HepG2 (cell line): ENCODE data around the gene ARHGDIA. TPM values are rescaled to one million over a fixed set of nuclear protein-coding genes. Genes with fewer than 3 reads are reported as not detected.

Source experiments
- ATAD3A ChIP-seq: sonication (generic); formaldehyde crosslinking; IDR thresholded peaks from 2 replicates; pipeline ENCODE4 v1.4.0; 2020; ENCODE audit warnings: missing genetic modification reagents
- CHD4 ChIP-seq: fragments of 200-600 bp; sonication (generic); IDR thresholded peaks from 2 replicates; pipeline ENCODE4 v1.7.0; 2017; ENCODE audit warnings: mild to moderate bottlenecking, low read length, borderline replicate concordance
- CSRNP2 ChIP-seq: sonication (generic); formaldehyde crosslinking; conservative IDR thresholded peaks from 2 replicates; pipeline ENCODE4 v1.8.0; 2022; ENCODE audit warnings: low read depth, missing genetic modification reagents
- FOXO1 ChIP-seq: sonication (generic); formaldehyde crosslinking; IDR thresholded peaks from 2 replicates; pipeline ENCODE4 v1.4.0; 2020; ENCODE audit warnings: missing genetic modification reagents
- HIVEP1 ChIP-seq: sonication (generic); formaldehyde crosslinking; IDR thresholded peaks from 2 replicates; pipeline ENCODE4 v1.4.0; 2020; ENCODE audit warnings: mild to moderate bottlenecking, missing genetic modification reagents
- HMGXB4 ChIP-seq, 2 experiments: sonication (generic) in 1 of 2; formaldehyde crosslinking in 1 of 2; IDR thresholded peaks; 2 replicates each; pipeline versions ENCODE4 v1.4.0 to v1.6.1; 2018 to 2020; ENCODE audit warnings: missing genetic modification reagents in 2 of 2, borderline replicate concordance in 1 of 2, low read depth in 1 of 2, mild to moderate bottlenecking in 1 of 2, missing biosample characterization in 1 of 2
- MYC ChIP-seq: sonication (generic); formaldehyde crosslinking; IDR thresholded peaks from 2 replicates; pipeline ENCODE4 v1.9.0; 2021; ENCODE audit warnings: missing genetic modification reagents, borderline replicate concordance
- NCOA2 ChIP-seq: sonication (generic); formaldehyde crosslinking; IDR thresholded peaks from 2 replicates; pipeline ENCODE4 v1.8.0; 2022; ENCODE audit warnings: inconsistent platforms
- PCBP2 ChIP-seq: fragments of 200-400 bp; formaldehyde crosslinking; optimal IDR thresholded peaks from 2 replicates; pipeline ENCODE3; 2018; ENCODE audit warnings: low read length, low read depth; ENCODE audit not compliant: poor library complexity, severe bottlenecking
- SMAD9 ChIP-seq: sonication (generic); formaldehyde crosslinking; IDR thresholded peaks from 2 replicates; pipeline ENCODE4 v1.5.1; 2020; ENCODE audit warnings: mild to moderate bottlenecking, missing genetic modification reagents
- ZBTB25 ChIP-seq: IDR thresholded peaks from 2 replicates; pipeline ENCODE4 v1.6.1; 2018; ENCODE audit warnings: missing genetic modification reagents
- ZBTB8A ChIP-seq: sonication (generic); formaldehyde crosslinking; IDR thresholded peaks from 2 replicates; pipeline ENCODE4 v1.4.0; 2020; ENCODE audit warnings: mild to moderate bottlenecking, low read depth, missing genetic modification reagents, borderline replicate concordance
- ZFP1 ChIP-seq: IDR thresholded peaks from 2 replicates; pipeline ENCODE4 v1.6.1; 2016
- ZMYM3 ChIP-seq: sonication (generic); formaldehyde crosslinking; IDR thresholded peaks from 2 replicates; pipeline ENCODE4 v1.5.1; 2020; ENCODE audit warnings: mild to moderate bottlenecking, missing genetic modification reagents
- ZNF143 ChIP-seq: sonication (generic); formaldehyde crosslinking; IDR thresholded peaks from 2 replicates; pipeline ENCODE4 v1.4.0; 2020; ENCODE audit warnings: missing genetic modification reagents
- ZNF232 ChIP-seq: sonication (generic); formaldehyde crosslinking; IDR thresholded peaks from 2 replicates; pipeline ENCODE4 v1.4.0; 2020; ENCODE audit warnings: missing genetic modification reagents, borderline replicate concordance
- ZNF275 ChIP-seq: sonication (generic); formaldehyde crosslinking; IDR thresholded peaks from 2 replicates; pipeline ENCODE4 v1.8.0; 2022; ENCODE audit warnings: missing genetic modification reagents, mild to moderate bottlenecking, inconsistent platforms, borderline replicate concordance
- ZNF3 ChIP-seq: IDR thresholded peaks from 2 replicates; pipeline ENCODE4 v1.7.0; 2017; ENCODE audit warnings: inconsistent platforms
- ZNF496 ChIP-seq: sonication (generic); formaldehyde crosslinking; IDR thresholded peaks from 2 replicates; pipeline ENCODE4 v1.8.1; 2023; ENCODE audit warnings: mild to moderate bottlenecking, moderate library complexity, missing genetic modification reagents; ENCODE audit not compliant: insufficient replicate concordance
- ZNF501 ChIP-seq: sonication (generic); formaldehyde crosslinking; IDR thresholded peaks from 2 replicates; pipeline ENCODE4 v1.5.1; 2020; ENCODE audit warnings: mild to moderate bottlenecking, moderate library complexity, missing genetic modification reagents
- ZNF7 ChIP-seq: IDR thresholded peaks from 2 replicates; pipeline ENCODE4 v1.6.1; 2016; ENCODE audit warnings: missing biosample characterization, missing genetic modification reagents
- ZNF768 ChIP-seq: sonication (generic); formaldehyde crosslinking; IDR thresholded peaks from 2 replicates; pipeline ENCODE4 v1.4.0; 2020; ENCODE audit warnings: missing genetic modification reagents
- ZNF782 ChIP-seq: sonication (generic); formaldehyde crosslinking; IDR thresholded peaks from 2 replicates; pipeline ENCODE4 v1.4.0; 2020; ENCODE audit warnings: missing genetic modification reagents, mild to moderate bottlenecking, borderline replicate concordance
- polyA plus RNA-seq, 8 experiments: library from polyadenylated mRNA; depleted of rRNA in 3 of 8; stranded (reverse) in 7 of 8; unstranded in 1 of 8; fragments of >200 nt; fragmentation: Illumina TruSeq in 4 of 8; extraction: Trizol in 4 of 8; gene quantifications; 2 replicates each; pipeline versions ENCODE4 v1.2.1 to v1.2.3, GENCODE V29; 2011 to 2016; ENCODE audit warnings: low read depth in 4 of 8, missing spikeins in 1 of 8, mixed read lengths in 1 of 8; ENCODE audit not compliant: insufficient read depth in 1 of 8
- total RNA-seq, 5 experiments: library from RNA; depleted of rRNA; stranded (reverse); fragments of >200 nt; fragmentation: Illumina TruSeq; extraction: Trizol; gene quantifications; 2 replicates each; pipeline ENCODE4 v1.2.3, GENCODE V29; 2016; ENCODE audit warnings: low read depth in 1 of 5

ARHGDIA gene
- total and polyA plus RNA-seq, 2 of the 13 experiments (the other 11 are each of a cell fraction or from before 2014, with no cell fraction given): 40.0 to 64.0 TPM

- TF ChIP-seq ZBTB25 (peak; percentile 88), ZNF782 (CRISPR knock-in tag) (no peak), FOXO1 (CRISPR knock-in tag) (peak; percentile 22), ZNF143 (peak; percentile 64), MYC (CRISPR knock-in tag) (peak; percentile 82), PCBP2 (no peak), ZNF496 (CRISPR knock-in tag) (no peak), ATAD3A (no peak), HIVEP1 (CRISPR knock-in tag) (peak; percentile 87), CHD4 (peak; percentile 74; the same call in 1 of the 2 replicates), ZNF275 (CRISPR knock-in tag) (peak; percentile 93; the same call in 1 of the 2 replicates), ZNF768 (CRISPR knock-in tag) (peak; percentile 40; the same call in 1 of the 2 replicates), ZMYM3 (CRISPR knock-in tag) (peak; percentile 13; the same call in 1 of the 2 replicates), HMGXB4 (CRISPR knock-in tag; IDR thresholded peaks at IDR 0.05; ENCODE audit: borderline replicate concordance in 1 of 2, low read depth in 1 of 2) (peak; percentile 65 to 73; a peak in 3 of 4 replicates), ZBTB8A (CRISPR knock-in tag) (peak; percentile 69; the same call in 1 of the 2 replicates), ZNF7 (CRISPR knock-in tag) (no peak), NCOA2 (peak; percentile 88), CSRNP2 (CRISPR knock-in tag) (no peak), ZNF232 (peak; percentile 93), ZFP1 (peak; percentile 73; the same call in 1 of the 2 replicates), ZNF3 (CRISPR knock-in tag) (no peak), SMAD9 (CRISPR knock-in tag) (no peak), ZNF501 (peak; percentile 88)
These were observed 39.1 kb upstream of the ARHGDIA start (continued) for GRCh38 chr17:81909966-81910839.
